ENCODE measurements around the gene HADHA.

The HADHA gene

GRCh38 chr2:26190369-26190768 lies 54.1 kb downstream of the HADHA start:
- no peak for DNase-seq

GRCh38 chr2:26189751-26190150 lies 54.7 kb downstream of the HADHA start:
- DNase-seq: no peak

GRCh38 chr2:26189123-26189522 lies 55.3 kb downstream of the HADHA start:
- no peak for DNase-seq

DNA sequence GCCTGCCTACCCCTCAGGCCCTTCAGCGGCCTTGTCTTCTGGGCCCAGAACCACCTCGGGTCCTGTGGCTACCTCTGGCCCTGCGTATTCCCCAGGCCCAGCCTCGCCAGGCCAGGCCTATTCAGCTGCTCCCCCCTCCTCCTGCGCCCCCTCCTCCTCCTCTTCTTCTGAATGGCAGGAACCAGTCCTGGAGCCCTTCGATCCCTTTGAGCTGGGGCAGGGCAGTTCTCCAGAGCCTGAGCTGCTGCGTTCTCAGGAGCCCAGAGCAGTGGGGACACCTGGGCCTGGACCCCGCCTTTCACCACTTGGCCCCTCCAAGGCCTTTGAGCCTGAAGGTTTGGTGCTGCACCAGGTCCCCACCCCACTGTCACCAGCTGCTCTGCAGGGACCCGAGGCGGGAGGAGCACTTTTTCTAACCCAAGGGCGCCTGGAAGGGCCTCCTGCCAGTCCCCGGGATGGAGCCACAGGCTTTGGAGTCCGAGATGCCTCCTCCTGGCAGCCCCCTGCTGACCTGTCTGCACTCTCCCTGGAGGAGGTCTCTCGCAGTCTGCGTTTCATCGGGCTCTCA lies 56.8 kb downstream of the HADHA start:
- DNase-seq: no peak

GRCh38 chr2:26187114-26187513 lies 57.3 kb downstream of the HADHA start:
- no peak for DNase-seq

DNA sequence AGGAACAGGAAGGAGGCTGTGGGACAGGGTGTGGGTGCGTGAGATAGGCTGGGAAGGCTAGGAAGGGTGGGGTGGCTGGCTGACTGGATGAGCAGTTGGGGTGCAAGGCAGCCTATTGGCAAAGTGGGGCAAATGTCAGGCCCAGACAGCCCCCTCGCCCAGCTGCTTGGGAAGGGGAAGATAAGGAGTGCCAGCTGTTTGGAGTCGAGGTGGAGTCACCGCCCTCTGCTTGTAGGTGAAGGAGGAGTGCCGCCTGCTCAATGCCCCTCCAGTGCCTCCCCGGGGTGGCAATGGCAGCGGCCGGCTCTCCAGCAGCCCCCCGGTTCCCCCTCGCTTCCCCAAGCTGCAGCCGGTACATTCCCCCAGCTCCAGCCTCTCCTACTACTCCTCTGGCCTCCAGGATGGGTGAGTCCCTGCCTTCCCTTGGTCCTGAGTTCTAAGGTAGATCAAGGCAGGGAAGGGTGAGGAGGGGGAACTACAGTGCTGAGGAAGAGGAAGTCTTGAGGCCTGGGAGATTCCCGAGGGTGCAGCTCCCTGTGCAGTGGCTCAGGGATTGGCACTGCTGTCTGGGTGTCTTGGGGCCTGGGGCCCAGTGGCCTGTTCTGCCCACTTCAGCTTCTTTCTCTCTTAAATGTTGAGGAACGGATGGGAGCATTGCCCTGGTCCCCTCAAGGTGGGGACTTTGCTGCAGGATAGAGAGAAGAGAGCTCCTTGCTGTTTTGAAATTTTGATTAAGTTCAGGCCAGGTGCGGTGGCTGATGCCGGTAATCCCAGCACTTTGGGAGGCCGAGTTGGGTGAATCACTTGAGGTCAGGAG lies 58.3 kb downstream of the HADHA start:
- DNase-seq: no peak

DNA sequence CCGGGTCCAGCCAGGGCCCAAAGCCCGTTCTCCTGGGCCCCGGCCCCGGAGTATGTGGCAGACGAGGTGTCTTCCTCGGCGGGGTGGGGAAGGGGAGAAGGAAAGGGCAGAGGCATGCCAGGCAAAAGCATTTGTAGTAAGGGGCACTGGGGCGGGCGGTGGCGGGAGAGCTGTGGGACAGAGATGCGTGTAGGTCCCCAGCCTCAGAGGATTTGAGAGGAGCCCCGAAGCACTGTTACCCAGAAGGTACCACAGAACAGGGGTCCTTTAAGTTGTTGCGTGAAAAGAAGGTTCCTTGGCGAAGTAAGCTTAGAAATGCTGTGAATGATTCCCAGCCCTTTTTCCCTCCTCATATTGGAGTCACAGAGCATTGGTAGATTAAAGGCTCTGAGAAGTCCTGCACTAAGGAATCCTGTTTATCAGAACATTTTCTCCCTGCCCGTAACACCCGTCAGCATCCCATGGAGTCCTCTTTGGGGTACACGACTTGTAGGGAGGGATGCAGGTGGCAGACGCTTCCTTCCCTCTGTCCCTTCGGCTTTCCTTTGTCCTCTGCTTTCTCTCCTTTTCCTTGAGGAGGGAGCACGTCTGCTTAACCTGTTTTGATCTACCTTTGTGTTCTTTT lies 59.0 kb downstream of the HADHA start:
- no peak for DNase-seq

DNA sequence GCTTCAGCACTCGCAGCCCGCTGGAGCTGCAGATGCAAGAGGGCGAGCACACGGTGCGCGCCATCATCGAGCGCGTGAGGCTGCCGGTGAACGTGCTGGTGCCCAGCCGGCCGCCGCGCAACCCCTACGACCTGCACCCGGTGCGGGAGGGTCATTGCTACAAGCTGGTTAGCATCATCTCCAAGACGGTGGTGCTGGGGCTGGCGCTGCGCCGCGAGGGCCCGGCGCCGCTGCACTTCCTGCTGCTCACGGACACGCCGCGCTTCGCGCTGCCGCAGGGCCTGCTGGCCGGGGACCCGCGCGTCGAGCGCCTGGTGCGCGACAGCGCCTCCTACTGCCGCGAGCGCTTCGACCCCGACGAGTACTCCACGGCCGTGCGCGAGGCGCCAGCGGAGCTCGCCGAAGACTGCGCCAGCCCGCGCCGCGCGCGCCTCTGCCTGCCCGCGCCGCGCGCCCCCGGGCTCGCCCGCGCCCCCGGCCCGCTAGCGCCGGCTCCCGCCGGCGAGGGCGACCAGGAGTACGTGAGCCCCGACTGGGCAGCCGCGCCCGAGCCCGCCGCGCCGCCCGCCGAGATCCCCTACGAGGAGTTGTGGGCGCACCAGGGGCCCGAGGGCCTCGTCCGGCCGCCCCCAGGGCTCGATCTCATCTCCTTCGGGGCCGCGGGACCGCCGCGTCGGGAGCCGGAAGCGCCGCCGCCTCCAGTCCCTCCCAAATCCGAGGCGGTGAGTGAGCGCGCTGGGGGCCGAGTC lies 59.7 kb downstream of the HADHA start:
- peak; percentile 80 for DNase-seq

DNA sequence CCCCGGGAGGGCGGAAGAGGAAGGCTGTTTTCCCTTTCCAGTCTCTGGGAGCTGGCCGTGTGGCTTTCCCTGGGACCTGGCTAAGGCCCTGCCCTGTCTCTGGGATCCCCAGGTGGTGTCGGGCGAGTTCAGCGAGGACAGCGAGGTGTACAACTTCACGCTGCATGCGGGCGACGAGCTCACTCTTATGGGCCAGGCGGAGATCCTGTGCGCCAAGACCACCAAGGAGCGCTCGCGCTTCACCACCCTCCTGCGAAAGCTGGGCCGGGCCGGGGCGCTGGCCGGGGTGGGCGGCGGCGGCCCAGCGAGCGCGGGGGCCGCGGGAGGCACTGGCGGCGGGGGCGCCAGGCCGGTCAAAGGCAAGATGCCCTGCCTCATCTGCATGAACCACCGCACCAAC lies 60.3 kb downstream of the HADHA start:
- no peak for DNase-seq

DNA sequence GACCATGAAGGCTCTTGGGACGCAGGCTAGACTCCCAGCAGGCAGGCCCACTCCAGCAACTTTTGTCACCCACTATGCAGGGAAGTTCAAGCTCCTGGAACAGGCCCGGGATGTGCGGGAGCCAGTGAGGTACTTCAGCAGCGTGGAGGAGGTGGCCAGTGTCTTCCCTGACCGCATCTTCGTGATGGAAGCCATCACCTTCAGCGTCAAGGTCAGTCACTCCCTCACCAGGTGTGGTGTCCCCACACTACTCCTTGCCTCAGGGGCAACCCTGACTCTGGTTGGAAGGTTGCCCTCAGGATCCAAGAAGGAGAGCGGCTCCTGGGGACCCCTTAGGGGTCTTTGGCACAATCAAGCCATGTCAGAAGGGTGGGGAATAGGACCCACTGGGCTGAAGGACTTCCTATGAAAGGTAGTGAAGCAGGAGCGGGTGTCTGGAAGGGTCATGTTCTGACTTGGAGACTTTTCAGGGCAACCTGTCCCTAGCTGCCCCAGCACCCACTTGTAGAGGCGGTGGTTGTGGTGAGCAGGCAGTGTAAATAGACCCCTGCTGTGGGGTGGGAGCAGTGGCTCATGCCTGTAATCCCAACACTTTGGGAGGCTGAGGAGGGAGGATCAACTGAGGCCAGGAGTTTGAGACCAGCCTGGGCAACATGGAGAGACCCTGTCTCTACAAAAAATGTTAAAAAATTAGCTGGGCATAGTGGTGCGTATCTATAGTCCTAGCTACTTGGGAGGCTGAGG lies 61.4 kb downstream of the HADHA start:
- DNase-seq: no peak

DNA sequence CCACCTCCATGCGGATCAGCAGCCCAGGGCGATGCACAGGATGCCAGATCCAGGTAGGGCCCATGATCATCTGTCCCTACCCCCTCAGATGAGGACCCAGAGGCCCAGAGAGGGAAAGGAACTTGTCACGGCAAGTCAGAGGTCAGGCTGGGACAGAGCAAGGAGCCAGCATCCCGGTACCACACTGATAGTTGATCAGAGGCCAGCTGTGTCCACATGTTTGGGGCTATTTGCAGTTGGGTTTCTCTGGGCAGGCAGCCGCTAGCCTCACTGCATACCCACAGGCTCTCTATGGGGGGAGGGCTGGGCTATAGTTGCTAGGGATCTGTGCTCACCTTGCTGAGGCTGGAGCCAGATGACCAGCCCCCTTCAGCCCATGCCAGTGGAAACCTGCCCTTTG lies 62.0 kb downstream of the HADHA start:
- DNase-seq: no peak

GRCh38 chr2:26179446-26179913 lies 65.0 kb downstream of the HADHA start:
- DNase-seq: no peak

DNA sequence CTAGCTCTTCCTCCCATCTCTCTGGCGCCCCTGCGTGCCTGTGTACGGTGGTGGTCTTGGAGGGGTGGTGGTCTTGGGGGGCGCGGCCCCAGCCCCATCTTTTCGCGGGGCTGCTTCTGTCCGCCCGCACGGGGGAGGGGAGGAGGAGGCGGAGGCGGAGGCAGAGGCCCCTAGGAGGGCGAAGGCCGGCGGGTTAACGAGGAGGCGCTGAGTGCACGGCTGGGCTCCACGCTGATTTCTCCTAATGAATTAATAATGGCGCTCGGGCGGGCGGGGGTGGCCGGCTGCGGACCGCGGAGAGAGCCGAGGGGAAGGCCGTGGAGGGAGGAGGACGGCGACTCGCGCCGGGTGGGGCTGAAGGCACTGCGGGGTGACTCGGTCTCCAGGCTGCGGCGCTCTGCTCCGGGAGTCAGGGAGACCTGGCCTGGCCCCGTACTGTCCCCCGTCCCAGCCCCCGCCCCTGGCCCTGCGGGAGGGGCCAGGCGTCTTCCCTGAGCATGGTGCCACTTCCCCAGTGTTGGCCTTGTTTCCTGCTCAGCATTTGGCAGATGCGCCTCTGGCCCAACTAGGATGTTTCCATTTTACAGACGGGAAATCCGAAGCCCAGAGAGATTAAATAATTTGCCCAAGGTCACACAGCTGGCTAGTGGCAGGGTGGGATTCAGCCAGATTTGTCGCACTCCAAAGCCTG lies 65.5 kb downstream of the HADHA start:
- DNase-seq: no peak

- DNase-seq: no peak
Measured at GRCh38 chr2:26178246-26178645, 66.2 kb downstream of the HADHA start.

GRCh38 chr2:26177122-26177521 lies 67.3 kb downstream of the HADHA start:
- DNase-seq: no peak

GRCh38 chr2:26176279-26176615 lies 68.2 kb downstream of the HADHA start:
- no peak for DNase-seq

DNA sequence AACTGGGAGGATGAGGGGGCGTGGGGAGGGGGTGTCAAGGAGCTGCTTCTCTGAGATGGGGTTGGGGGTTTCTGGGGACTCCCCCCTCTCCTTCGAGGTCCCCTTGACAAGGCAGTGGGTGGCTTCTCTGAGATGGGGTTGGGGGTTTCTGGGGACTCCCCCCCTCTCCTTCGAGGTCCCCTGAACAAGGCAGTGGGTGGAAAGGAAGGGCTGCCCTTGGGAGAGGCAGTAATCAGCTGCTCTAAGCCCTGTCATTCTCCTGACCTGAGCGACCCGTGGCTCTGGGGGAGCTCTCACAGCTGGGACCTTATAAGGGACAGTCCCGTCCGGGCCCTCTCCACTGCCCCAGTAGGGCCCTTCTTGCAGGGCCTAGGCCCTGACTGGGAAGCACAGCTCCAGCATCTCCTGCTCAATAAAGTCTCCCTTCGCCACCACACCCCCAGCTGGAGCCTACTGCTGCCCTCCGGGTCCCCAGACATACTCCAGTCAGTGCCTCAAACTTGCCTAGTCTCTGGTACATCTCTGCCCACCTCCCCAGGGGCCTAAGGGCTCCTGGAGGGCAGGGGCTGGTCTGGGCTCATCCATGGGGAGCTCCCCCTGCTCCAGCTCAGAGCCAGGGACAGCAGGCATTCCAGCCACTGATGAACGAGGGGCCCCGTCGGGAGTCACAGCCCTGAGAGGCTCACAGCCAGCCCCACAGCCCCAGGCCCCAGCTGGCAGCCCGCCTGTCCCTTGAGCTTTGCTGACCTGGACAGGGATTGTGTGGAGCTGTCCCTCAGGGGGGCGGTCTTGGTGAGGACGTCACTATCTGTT lies 68.8 kb downstream of the HADHA start:
- no peak for DNase-seq

DNA sequence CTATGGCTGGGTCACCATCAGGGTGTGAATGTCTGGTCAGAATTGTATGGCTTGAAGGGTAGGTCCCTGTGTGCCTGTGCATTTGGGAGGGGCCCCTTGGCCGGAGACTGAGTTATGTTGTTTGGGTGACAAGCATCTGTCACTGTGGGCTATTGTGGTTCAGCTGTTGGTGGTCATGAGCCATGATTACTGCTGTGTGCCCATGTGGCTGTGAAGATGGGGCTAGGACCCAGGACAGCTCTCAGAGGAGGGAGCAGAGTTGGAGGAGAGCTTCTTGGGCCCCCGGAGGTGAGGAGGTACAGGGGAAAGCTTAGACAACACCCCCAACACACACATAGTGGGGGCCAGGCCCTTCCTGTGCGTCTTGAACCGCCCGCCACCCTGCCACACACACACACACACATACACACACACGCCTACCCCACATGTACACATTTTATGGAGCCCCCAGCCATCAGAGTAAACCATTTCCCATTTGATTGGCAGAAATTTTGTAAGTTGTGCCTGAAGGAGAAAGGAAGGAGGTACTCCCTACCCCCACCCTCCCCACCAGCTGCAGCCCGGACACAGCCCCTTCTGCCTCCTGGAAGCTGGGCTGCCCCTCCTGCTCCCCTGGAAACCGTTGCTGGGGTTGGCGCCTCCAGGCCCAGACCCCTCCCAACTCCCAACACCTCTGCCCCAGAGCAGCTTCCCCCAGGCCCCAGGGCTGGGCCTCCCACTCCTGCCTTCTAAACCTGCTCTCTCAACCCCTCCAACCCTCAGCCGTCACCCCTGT lies 69.6 kb downstream of the HADHA start:
- no peak for DNase-seq

DNA sequence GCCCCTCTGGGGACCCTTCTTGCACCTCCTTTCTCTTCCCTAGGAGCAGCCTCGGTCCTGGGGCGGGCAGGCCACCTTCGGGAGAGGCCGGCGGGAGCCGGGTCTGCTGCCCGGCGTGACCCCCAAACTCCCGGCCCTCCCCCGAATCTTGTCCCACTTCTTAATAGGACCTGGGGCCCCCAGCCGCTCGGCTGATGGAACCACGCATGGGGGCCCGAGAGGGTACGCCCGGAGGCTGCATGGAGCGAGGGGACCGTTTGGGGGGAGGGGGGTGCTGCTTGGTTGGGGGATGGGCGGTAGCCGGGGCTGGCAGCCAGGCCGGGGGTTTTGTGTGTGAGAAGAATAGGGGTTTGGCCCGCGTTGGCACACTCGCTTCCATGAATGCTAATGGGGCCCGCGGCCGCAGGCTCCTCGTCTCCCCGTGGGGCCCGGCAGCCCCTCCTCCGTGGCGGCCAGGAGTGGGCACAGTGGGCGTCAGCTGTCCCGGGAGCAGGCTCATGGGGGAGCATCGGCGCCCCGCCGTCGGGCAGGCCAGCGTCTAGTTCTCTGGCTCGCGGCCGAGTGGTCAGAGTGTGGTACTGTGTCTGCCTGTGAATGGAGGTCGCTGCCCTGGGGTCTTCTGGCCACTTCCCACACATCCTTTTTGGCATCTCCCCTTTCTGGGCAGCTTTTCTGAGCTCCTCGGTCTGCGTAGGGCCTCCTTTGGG lies 70.5 kb downstream of the HADHA start:
- no peak for DNase-seq
